Keratinocyte (primary cell): ENCODE results near the gene ODF4. TPM values are rescaled to one million over a fixed set of nuclear protein-coding genes. Genes with fewer than 3 reads are reported as not detected.

Experiments
- DNase-seq: peaks from one replicate; pipeline ENCODE4 v3.0.0-alpha.2; 2011; ENCODE audit warnings: low read depth, missing footprints, low spot score
- FAIRE-seq: peaks from 2 replicates; lab custom pipeline; 2011; peaks lifted over from hg19 to GRCh38; lab: Jason Lieb, UNC
- H2AFZ ChIP-seq: 2 replicates; pipeline ENCODE4 v1.6.0; 2012; ENCODE audit warnings: low read length, control low read depth, inconsistent platforms; ENCODE audit not compliant: control insufficient read depth
- H3K27ac ChIP-seq: 2 replicates; pipeline ENCODE4 v1.5.1; 2011; ENCODE audit warnings: low read length; ENCODE audit not compliant: control insufficient read depth, insufficient read depth
- H3K27me3 ChIP-seq: 3 replicates; pipeline ENCODE4 v1.6.0; 2011; ENCODE audit warnings: low read length; ENCODE audit not compliant: control insufficient read depth, insufficient read depth; ENCODE audit errors: extremely low read depth
- H3K36me3 ChIP-seq, 2 experiments: 2 replicates in 1 of 2; 3 replicates in 1 of 2; pipeline ENCODE4 v1.5.1; 2011; ENCODE audit warnings: low read length in 2 of 2, mild to moderate bottlenecking in 1 of 2; ENCODE audit not compliant: control insufficient read depth in 2 of 2, insufficient read depth in 2 of 2; ENCODE audit errors: extremely low read depth in 1 of 2
- H3K4me1 ChIP-seq: 3 replicates; pipeline ENCODE4 v1.5.1; 2011; ENCODE audit warnings: low read length; ENCODE audit not compliant: control insufficient read depth, insufficient read depth; ENCODE audit errors: extremely low read depth
- H3K4me2 ChIP-seq: 3 replicates; pipeline ENCODE4 v1.6.0; 2011; ENCODE audit warnings: low read depth, low read length; ENCODE audit not compliant: control insufficient read depth, insufficient read depth; ENCODE audit errors: extremely low read depth
- H3K4me3 ChIP-seq, 3 experiments: fragments of 200-600 bp in 1 of 3; sonication (generic) in 1 of 3; 2 replicates in 2 of 3; 3 replicates in 1 of 3; pipeline ENCODE4 v1.5.1; 2011 to 2016; ENCODE audit warnings: low read length in 3 of 3, mild to moderate bottlenecking in 3 of 3, control low read depth in 2 of 3, inconsistent platforms in 1 of 3, low read depth in 1 of 3, mixed read lengths in 1 of 3, mixed run types in 1 of 3, moderate library complexity in 1 of 3; ENCODE audit not compliant: control insufficient read depth in 2 of 3, insufficient read depth in 2 of 3; ENCODE audit errors: extremely low read depth in 1 of 3
- H3K79me2 ChIP-seq: 2 replicates; pipeline ENCODE4 v1.6.0; 2012; ENCODE audit warnings: low read length; ENCODE audit not compliant: control insufficient read depth, insufficient read depth
- H3K9ac ChIP-seq: 3 replicates; pipeline ENCODE4 v1.6.0; 2011; ENCODE audit warnings: low read length; ENCODE audit not compliant: control insufficient read depth, insufficient read depth; ENCODE audit errors: extremely low read depth
- H3K9me1 ChIP-seq: 3 replicates; pipeline ENCODE4 v1.6.0; 2011; ENCODE audit warnings: low read length; ENCODE audit not compliant: control insufficient read depth, insufficient read depth; ENCODE audit errors: extremely low read depth
- H3K9me3 ChIP-seq: 2 replicates; pipeline ENCODE4 v1.5.1; 2012; ENCODE audit warnings: low read depth, low read length; ENCODE audit not compliant: control insufficient read depth
- H4K20me1 ChIP-seq: 3 replicates; pipeline ENCODE4 v1.6.0; 2011; ENCODE audit warnings: low read length; ENCODE audit not compliant: control insufficient read depth, insufficient read depth; ENCODE audit errors: extremely low read depth
- CTCF ChIP-seq, 3 experiments: IDR thresholded peaks in 1 of 3; conservative IDR thresholded peaks in 1 of 3; optimal IDR thresholded peaks in 1 of 3; 2 replicates in 2 of 3; 3 replicates in 1 of 3; pipeline versions ENCODE3 to v1.5.1; 2011; ENCODE audit warnings: low read length in 3 of 3, mild to moderate bottlenecking in 3 of 3, moderate library complexity in 2 of 3, control low read depth in 1 of 3, inconsistent platforms in 1 of 3; ENCODE audit not compliant: insufficient read depth in 2 of 3; ENCODE audit errors: extremely low read depth in 1 of 3
- EZH2 ChIP-seq: IDR thresholded peaks from one replicate; pipeline ENCODE4 v1.6.1; 2012; ENCODE audit warnings: inconsistent platforms, mild to moderate bottlenecking, low read length, moderate library complexity
- dilution Hi-C: fragments of 300-500 bp; cut with MboI; formaldehyde crosslinking; loops from one replicate; pipeline ENCODE4 v1.7.0; 2020; ENCODE audit warnings: low sequenced_read_pairs; ENCODE audit not compliant: extremely low pct_ligation_motif_present
- polyA plus RNA-seq, 5 experiments: library from polyadenylated mRNA; depleted of rRNA in 3 of 5; stranded (reverse) in 3 of 5; stranded (forward) in 1 of 5; unstranded in 1 of 5; fragments of >200 nt; gene quantifications; 1 replicate in 1 of 5; 2 replicates in 3 of 5; 3 replicates in 1 of 5; pipeline versions ENCODE4 v1.2.1 to v1.2.3, GENCODE V29; 2011 to 2012; ENCODE audit warnings: missing spikeins in 2 of 5, low read depth in 1 of 5, low replicate concordance in 1 of 5

ODF4 gene
- polyA plus RNA-seq, 1 donor (not counting 4 experiments of a cell fraction or from before 2014, with no cell fraction given) = not detected

GRCh38 chr17:8366231-8366630 lies 26.6 kb downstream of the ODF4 start:
- Histone ChIP-seq H3K4me2 (no peak overlapping the region), H3K4me1 (no peaks in the 10 kb centered on the region), H3K4me3 (no peak overlapping the region), H3K9ac (no peak overlapping the region), H3K36me3 (peaks cover 0 to 2% of the 10 kb centered on the region in 2 experiments), H3K27me3 (no peaks in the 10 kb centered on the region), H2AFZ (no peak overlapping the region), H4K20me1 (no peaks in the 10 kb centered on the region), H3K79me2 (no peaks in the 10 kb centered on the region), H3K9me1 (no peaks in the 10 kb centered on the region), H3K9me3 (no peaks in the 10 kb centered on the region), H3K27ac (no peak overlapping the region)
- dilution Hi-C loops = no loop called here
- no peak for TF ChIP-seq CTCF (optimal IDR thresholded peaks at IDR 0.05 in 1 of 3, IDR thresholded peaks at IDR 0.05 in 1 of 3, conservative IDR thresholded peaks at IDR 0.05 in 1 of 3; ENCODE audit: extremely low read depth in 1 of 3, insufficient read depth in 2 of 3, low read length in 3 of 3)
- FAIRE-seq (no peak), DNase-seq (no peak)

DNA sequence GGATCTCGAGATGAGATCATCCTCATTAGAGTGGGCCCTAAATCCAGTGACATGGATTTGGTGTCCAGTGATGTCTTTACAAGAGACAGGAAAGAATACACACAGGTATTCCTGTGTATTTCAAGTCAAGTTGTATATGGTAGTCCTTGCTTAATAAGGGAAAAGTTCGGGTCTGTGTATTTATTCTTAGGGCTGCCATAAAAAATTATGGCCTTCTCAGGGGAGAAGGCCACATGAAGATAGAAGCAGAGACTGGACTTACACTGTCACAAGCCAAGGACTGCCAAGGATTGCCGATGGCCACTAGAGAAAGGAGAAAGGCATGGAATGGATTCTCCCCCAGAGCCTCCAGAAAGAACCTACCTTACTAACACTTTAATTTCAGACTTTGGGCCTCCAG lies 28.6 kb downstream of the ODF4 start:
- Histone ChIP-seq H3K4me3 (no peak overlapping the region), H3K27ac (no peak overlapping the region), H3K4me1 (no peaks in the 10 kb centered on the region), H3K36me3 (peaks cover 0 to 2% of the 10 kb centered on the region in 2 experiments), H2AFZ (no peak overlapping the region), H3K9me3 (no peaks in the 10 kb centered on the region), H4K20me1 (no peaks in the 10 kb centered on the region), H3K27me3 (no peaks in the 10 kb centered on the region), H3K9ac (no peak overlapping the region), H3K4me2 (no peak overlapping the region), H3K79me2 (no peaks in the 10 kb centered on the region), H3K9me1 (no peaks in the 10 kb centered on the region)
- FAIRE-seq = no peak
- DNase-seq = no peak
- TF ChIP-seq EZH2 = no peak
- no peak for TF ChIP-seq CTCF (optimal IDR thresholded peaks at IDR 0.05 in 1 of 3, IDR thresholded peaks at IDR 0.05 in 1 of 3, conservative IDR thresholded peaks at IDR 0.05 in 1 of 3; ENCODE audit: extremely low read depth in 1 of 3, insufficient read depth in 2 of 3, low read length in 3 of 3)
- dilution Hi-C loops = no loop called here
